ENCODE measurements around the gene CEP57L1.
"Not testable (repeated sequence)": the region's sequence is repeated elsewhere in the genome, so short reads cannot be mapped to it uniquely, and the experiment has no call there.

The CEP57L1 gene

GRCh38 chr6:109117346-109118035 is 22.2 kb downstream of the CEP57L1 start:
- DNase-seq = peak; percentile 26

- DNase-seq = no peak
These were observed 23.0 kb downstream of the CEP57L1 start for GRCh38 chr6:109118337-109118736.

GRCh38 chr6:109118871-109119354 is 23.6 kb downstream of the CEP57L1 start:
- DNase-seq = no peak

- DNase-seq = no peak
These were observed 26.1 kb downstream of the CEP57L1 start for GRCh38 chr6:109121411-109121810.

- no peak for DNase-seq
These were observed 28.9 kb downstream of the CEP57L1 start for GRCh38 chr6:109124219-109124618.

GRCh38 chr6:109125504-109125903 is 30.2 kb downstream of the CEP57L1 start:
- DNase-seq = no peak

GRCh38 chr6:109130065-109130464 is 34.8 kb downstream of the CEP57L1 start:
- DNase-seq = no peak

GRCh38 chr6:109135600-109135999 is 40.3 kb downstream of the CEP57L1 start:
- DNase-seq = not testable (repeated sequence)

- not testable (repeated sequence) for DNase-seq
These were observed 40.7 kb downstream of the CEP57L1 start for GRCh38 chr6:109136039-109136438.

- DNase-seq = not testable (repeated sequence)
These were observed 41.2 kb downstream of the CEP57L1 start for GRCh38 chr6:109136530-109136929.

- DNase-seq = no peak
These were observed 43.8 kb downstream of the CEP57L1 start for GRCh38 chr6:109139109-109139508.

- DNase-seq = not testable (repeated sequence)
These were observed 46.8 kb downstream of the CEP57L1 start for GRCh38 chr6:109142067-109142466.

- DNase-seq = no peak
These were observed 47.9 kb downstream of the CEP57L1 start for GRCh38 chr6:109143191-109143590.

GRCh38 chr6:109148251-109148650 is 52.9 kb downstream of the CEP57L1 start:
- DNase-seq = not testable (repeated sequence)

GRCh38 chr6:109148716-109149115 is 53.4 kb downstream of the CEP57L1 start:
- not testable (repeated sequence) for DNase-seq

GRCh38 chr6:109153752-109154151 is 58.4 kb downstream of the CEP57L1 start:
- DNase-seq = no peak

GRCh38 chr6:109164331-109164730 is 69.0 kb downstream of the CEP57L1 start:
- DNase-seq = no peak

GRCh38 chr6:109165392-109165974 is 70.2 kb downstream of the CEP57L1 start:
- no peak for DNase-seq

- no peak for DNase-seq
These were observed 71.4 kb downstream of the CEP57L1 start for GRCh38 chr6:109166673-109167072.

- no peak for DNase-seq
These were observed 72.3 kb downstream of the CEP57L1 start for GRCh38 chr6:109167562-109167961.

GRCh38 chr6:109170333-109170732 is 75.0 kb downstream of the CEP57L1 start:
- no peak for DNase-seq

- no peak for DNase-seq
These were observed 76.9 kb downstream of the CEP57L1 start for GRCh38 chr6:109172101-109172746.

- no peak for DNase-seq
These were observed 79.6 kb downstream of the CEP57L1 start for GRCh38 chr6:109174916-109175315.

- no peak for DNase-seq
These were observed 83.6 kb downstream of the CEP57L1 start for GRCh38 chr6:109178921-109179320.

Data from NCI-H526 treated with DMSO at 0.1 percent for 48 hours (cell line).